Activated CD8-positive, alpha-beta T cell treated with anti-CD3 and anti-CD28 coated beads for 36 hours (primary cell): Measurements from ENCODE around the gene ZKSCAN8. TPM values are rescaled to one million over a fixed set of nuclear protein-coding genes. Genes with fewer than 3 reads are reported as not detected.

Source experiments
- ATAC-seq: fragments of 200-7000 bp; cut with Tn5 transposase; one replicate; pipeline ENCODE4 v1.10.0; 2021; ENCODE audit warnings: mild to moderate bottlenecking, moderate library complexity
- CTCF ChIA-PET: fragments of 350-600 bp; sonication (Branson Sonifier 250); formaldehyde crosslinking; loops from one replicate; lab custom pipeline; 2021; ENCODE audit warnings: antibody characterized with exemption; lab: Charles Lee
- POLR2A ChIA-PET: fragments of 350-600 bp; sonication (Branson Sonifier 250); formaldehyde crosslinking; loops from one replicate; lab custom pipeline; 2021; ENCODE audit warnings: antibody characterized with exemption; lab: Charles Lee
- DNase-seq: peaks from one replicate; pipeline ENCODE4 v3.0.0-alpha.2; 2020
- H3K27ac Mint-ChIP-seq: one replicate; pipeline ENCODE4 v1.8.0; 2021; ENCODE audit warnings: mild to moderate bottlenecking, mixed read lengths
- H3K27me3 Mint-ChIP-seq: one replicate; pipeline ENCODE4 v1.8.0; 2021; ENCODE audit warnings: mixed read lengths
- H3K36me3 Mint-ChIP-seq: one replicate; pipeline ENCODE4 v1.8.0; 2021; ENCODE audit warnings: low read depth, mixed read lengths
- H3K4me1 Mint-ChIP-seq: one replicate; pipeline ENCODE4 v1.8.0; 2021; ENCODE audit warnings: low read depth, mixed read lengths
- H3K4me3 Mint-ChIP-seq: one replicate; pipeline ENCODE4 v1.8.0; 2021; ENCODE audit warnings: mild to moderate bottlenecking, moderate library complexity, mixed read lengths
- H3K9me3 Mint-ChIP-seq: one replicate; pipeline ENCODE4 v1.8.0; 2021; ENCODE audit warnings: mixed read lengths
- intact Hi-C: fragments of 100-400 bp; cut with micrococcal nuclease; formaldehyde crosslinking; loops from one replicate; pipeline ENCODE4 v1.10.0; 2022
- total RNA-seq, 2 experiments: library from RNA; stranded (reverse); gene quantifications; one replicate each; pipeline ENCODE4 v1.2.3, GENCODE V29; 2021
- TF ChIP-seq, protein P1 (sequence below): fragments of 200-600 bp; IDR thresholded peaks from one replicate; pipeline ENCODE4 v1.8.0; 2022; ENCODE audit warnings: antibody characterized with exemption, mild to moderate bottlenecking

ZKSCAN8 gene
- total RNA-seq, 2 experiments from 2014 or later, result 18.9 to 20.3 TPM

- CTCF ChIA-PET, result interaction anchor here (1.1 to 2.9 kb wide), 3 partner anchors 9 to 218 kb away, joined by 3 to 16 read pairs (median 3); no protein-coding TSS in a partner anchor
- intact Hi-C loops, result loop anchor here (10.0 kb wide), 1 partner anchor 117 kb away; the partner anchor contains the start of genes NKAPL and ZKSCAN4
- Mint-ChIP-seq H3K36me3 (peaks cover 26% of the 10 kb centered on the region), H3K27ac (peak overlapping the region; percentile 98), H3K4me3 (peak overlapping the region; percentile 87), H3K27me3 (no peaks in the 10 kb centered on the region), H3K9me3 (no peaks in the 10 kb centered on the region), H3K4me1 (peaks cover 57% of the 10 kb centered on the region)
- POLR2A ChIA-PET, result interaction anchor here (0.8 to 3.4 kb wide), 11 partner anchors 12 to 323 kb away, joined by 3 to 15 read pairs (median 3); partner anchors contain the start of gene ZSCAN16
- TF ChIP-seq, protein P1, sequence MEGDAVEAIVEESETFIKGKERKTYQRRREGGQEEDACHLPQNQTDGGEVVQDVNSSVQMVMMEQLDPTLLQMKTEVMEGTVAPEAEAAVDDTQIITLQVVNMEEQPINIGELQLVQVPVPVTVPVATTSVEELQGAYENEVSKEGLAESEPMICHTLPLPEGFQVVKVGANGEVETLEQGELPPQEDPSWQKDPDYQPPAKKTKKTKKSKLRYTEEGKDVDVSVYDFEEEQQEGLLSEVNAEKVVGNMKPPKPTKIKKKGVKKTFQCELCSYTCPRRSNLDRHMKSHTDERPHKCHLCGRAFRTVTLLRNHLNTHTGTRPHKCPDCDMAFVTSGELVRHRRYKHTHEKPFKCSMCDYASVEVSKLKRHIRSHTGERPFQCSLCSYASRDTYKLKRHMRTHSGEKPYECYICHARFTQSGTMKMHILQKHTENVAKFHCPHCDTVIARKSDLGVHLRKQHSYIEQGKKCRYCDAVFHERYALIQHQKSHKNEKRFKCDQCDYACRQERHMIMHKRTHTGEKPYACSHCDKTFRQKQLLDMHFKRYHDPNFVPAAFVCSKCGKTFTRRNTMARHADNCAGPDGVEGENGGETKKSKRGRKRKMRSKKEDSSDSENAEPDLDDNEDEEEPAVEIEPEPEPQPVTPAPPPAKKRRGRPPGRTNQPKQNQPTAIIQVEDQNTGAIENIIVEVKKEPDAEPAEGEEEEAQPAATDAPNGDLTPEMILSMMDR, result no peak
- DNase-seq (peak; percentile 31), ATAC-seq (peak; percentile 59)
Observed at GRCh38 chr6:28137505-28137981, 4.1 kb upstream of the ZKSCAN8 start.

- DNase-seq, result peak; percentile 8
- H3K9me3 Mint-ChIP-seq, result no peaks in the 10 kb centered on the region
- H3K27me3 Mint-ChIP-seq, result no peaks in the 10 kb centered on the region
- H3K4me3 Mint-ChIP-seq, result peak overlapping the region; percentile 96
- ChIA-PET CTCF (interaction anchor here (1.1 to 2.4 kb wide), 4 partner anchors 35 to 321 kb away, joined by 3 to 18 read pairs (median 4); partner anchors contain the start of gene ZSCAN26), POLR2A (interaction anchor here (0.8 to 1.8 kb wide), 2 partner anchors 195 to 216 kb away, joined by 3 to 5 read pairs; no protein-coding TSS in a partner anchor)
- H3K4me1 Mint-ChIP-seq, result peaks cover 52% of the 10 kb centered on the region
- peaks cover 25% of the 10 kb centered on the region for H3K36me3 Mint-ChIP-seq
- ATAC-seq, result no peak
- intact Hi-C loops, result loop anchor here (10.0 kb wide), 1 partner anchor 115 kb away; the partner anchor contains the start of genes NKAPL and ZKSCAN4
- TF ChIP-seq, protein P1, result no peak
- peak overlapping the region; percentile 88 for H3K27ac Mint-ChIP-seq
Observed at GRCh38 chr6:28139860-28140543, 1.7 kb upstream of the ZKSCAN8 start.

DNA sequence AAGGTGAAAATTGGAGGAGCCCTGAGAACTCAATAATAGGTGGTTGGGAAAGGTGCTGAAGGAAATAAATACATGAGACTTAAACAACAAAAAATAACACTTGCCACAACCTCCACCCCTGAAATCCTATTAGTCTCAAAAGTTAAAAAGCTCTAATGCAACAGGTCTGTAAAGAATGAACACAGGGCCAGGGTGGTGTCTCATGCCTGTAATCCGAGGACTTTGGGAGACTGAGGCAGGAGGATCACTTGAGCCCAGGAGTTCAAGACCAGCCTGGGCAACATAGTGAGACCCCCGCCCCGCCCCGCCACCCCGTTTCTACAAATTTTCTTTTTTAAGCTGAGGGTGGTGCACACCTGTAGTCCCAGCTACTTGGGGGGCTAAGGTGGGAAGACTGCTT, 1.1 kb upstream of the ZKSCAN8 start:
- ATAC-seq (no peak), DNase-seq (no peak)
- H3K9me3 Mint-ChIP-seq, result no peaks in the 10 kb centered on the region
- peak overlapping the region; percentile 88 for H3K27ac Mint-ChIP-seq
- H3K36me3 Mint-ChIP-seq, result peaks cover 28% of the 10 kb centered on the region
- H3K4me3 Mint-ChIP-seq, result peak overlapping the region; percentile 96
- ChIA-PET POLR2A (interaction anchor here (0.8 to 2.1 kb wide), 5 partner anchors 12 to 215 kb away, joined by 3 to 10 read pairs (median 5); partner anchors contain the start of gene ZKSCAN3), CTCF (interaction anchor here (1.1 to 2.4 kb wide), 6 partner anchors 36 to 321 kb away, joined by 3 to 18 read pairs (median 4); partner anchors contain the start of genes ZKSCAN4 and ZSCAN26)
- TF ChIP-seq, protein P1, result no peak
- no peaks in the 10 kb centered on the region for H3K27me3 Mint-ChIP-seq
- intact Hi-C loops, result no loop called here
- peaks cover 54% of the 10 kb centered on the region for H3K4me1 Mint-ChIP-seq

GRCh38 chr6:28142446-28142845, 763 bp downstream of the ZKSCAN8 start:
- peak overlapping the region; percentile 90 for H3K27ac Mint-ChIP-seq
- TF ChIP-seq, protein P1, result no peak
- ChIA-PET POLR2A (interaction anchor here (1.0 to 2.1 kb wide), 12 partner anchors 11 to 257 kb away, joined by 3 to 10 read pairs (median 4); partner anchors contain the start of genes ZSCAN12, ZSCAN16 and ZSCAN26), CTCF (interaction anchor here (0.8 to 1.7 kb wide), 6 partner anchors 10 to 304 kb away, joined by 3 to 5 read pairs (median 3); partner anchors contain the start of gene ZSCAN26)
- H3K4me1 Mint-ChIP-seq, result peaks cover 57% of the 10 kb centered on the region
- no peaks in the 10 kb centered on the region for H3K27me3 Mint-ChIP-seq
- H3K4me3 Mint-ChIP-seq, result peak overlapping the region; percentile 96
- intact Hi-C loops, result loop anchor here (2.0 kb wide), 1 partner anchor 18 kb away; the partner anchor contains the start of gene ZSCAN16
- no peak for ATAC-seq
- DNase-seq, result peak; percentile 19
- no peaks in the 10 kb centered on the region for H3K9me3 Mint-ChIP-seq
- peaks cover 30% of the 10 kb centered on the region for H3K36me3 Mint-ChIP-seq
